ENCODE measurements around the gene PCOLCE2. TPM values are rescaled to one million over a fixed set of nuclear protein-coding genes. Genes with fewer than 3 reads are reported as not detected.

PCOLCE2 gene
- total RNA-seq: under 1 TPM; 0.21 to 0.57 (median 0.43) TPM

GRCh38 chr3:142888481-142889211 lies at the start of gene PCOLCE2:
Gene PCOLCE2 (minus strand): TSS chr3:142889083. CDS start chr3:142888896, 187 bp downstream.
- Mint-ChIP-seq H3K9me3 (no peaks in the 10 kb centered on the region), H3K4me1 (ENCODE audit: low read depth) (peaks cover 8% of the 10 kb centered on the region), H3K36me3 (ENCODE audit: insufficient read depth) (no peaks in the 10 kb centered on the region), H3K4me3 (peak within 1 kb of the TSS; percentile 43), H3K27me3 (ENCODE audit: low read depth) (peaks cover 54% of the 10 kb centered on the region)
- DNase-seq: no peak
- ATAC-seq: peak; percentile 78 to 82

GRCh38 chr3:142935963-142936362 lies 47.1 kb upstream of the PCOLCE2 start:
- no peak overlapping the region for H3K4me3 Mint-ChIP-seq
- H3K9me3 Mint-ChIP-seq: no peaks in the 10 kb centered on the region
- ATAC-seq: no peak
- no peak for DNase-seq
- no peaks in the 10 kb centered on the region for H3K4me1 Mint-ChIP-seq (ENCODE audit: low read depth)
- peaks cover 5% of the 10 kb centered on the region for H3K27me3 Mint-ChIP-seq (ENCODE audit: low read depth)
- no peaks in the 10 kb centered on the region for H3K36me3 Mint-ChIP-seq (ENCODE audit: insufficient read depth)

- no peak overlapping the region for H3K4me3 Mint-ChIP-seq
- DNase-seq (no peak), ATAC-seq (no peak)
- H3K4me1 Mint-ChIP-seq (ENCODE audit: low read depth): no peaks in the 10 kb centered on the region
- peaks cover 5% of the 10 kb centered on the region for H3K27me3 Mint-ChIP-seq (ENCODE audit: low read depth)
- H3K36me3 Mint-ChIP-seq (ENCODE audit: insufficient read depth): no peaks in the 10 kb centered on the region
- no peaks in the 10 kb centered on the region for H3K9me3 Mint-ChIP-seq
Measured at GRCh38 chr3:142934887-142935269, 46.0 kb upstream of the PCOLCE2 start.

- H3K27me3 Mint-ChIP-seq (ENCODE audit: low read depth): peaks cover 5% of the 10 kb centered on the region
- DNase-seq: no peak
- H3K4me3 Mint-ChIP-seq: no peak overlapping the region
- ATAC-seq: no peak
- H3K4me1 Mint-ChIP-seq (ENCODE audit: low read depth): no peaks in the 10 kb centered on the region
- no peaks in the 10 kb centered on the region for H3K9me3 Mint-ChIP-seq
- H3K36me3 Mint-ChIP-seq (ENCODE audit: insufficient read depth): no peaks in the 10 kb centered on the region
Measured at GRCh38 chr3:142934128-142934886, 45.4 kb upstream of the PCOLCE2 start.

GRCh38 chr3:142931222-142931621 lies 42.3 kb upstream of the PCOLCE2 start:
- ATAC-seq: peak in 1 of 2 donors; percentile 75
- no peaks in the 10 kb centered on the region for H3K4me1 Mint-ChIP-seq (ENCODE audit: low read depth)
- no peaks in the 10 kb centered on the region for H3K36me3 Mint-ChIP-seq (ENCODE audit: insufficient read depth)

GRCh38 chr3:142930463-142930862 lies 41.6 kb upstream of the PCOLCE2 start:
- H3K36me3 Mint-ChIP-seq (ENCODE audit: insufficient read depth): no peaks in the 10 kb centered on the region
- ATAC-seq: no peak
- DNase-seq: no peak
- H3K27me3 Mint-ChIP-seq (ENCODE audit: low read depth): peaks cover 7% of the 10 kb centered on the region
- H3K9me3 Mint-ChIP-seq: no peaks in the 10 kb centered on the region
- H3K4me1 Mint-ChIP-seq (ENCODE audit: low read depth): no peaks in the 10 kb centered on the region
- no peak overlapping the region for H3K4me3 Mint-ChIP-seq

More at GRCh38 chr3:142931222-142931621, 42.3 kb upstream of the PCOLCE2 start:
- DNase-seq: no peak
- Mint-ChIP-seq H3K4me3 (no peak overlapping the region), H3K27me3 (ENCODE audit: low read depth) (peaks cover 3% of the 10 kb centered on the region), H3K9me3 (no peaks in the 10 kb centered on the region)

GRCh38 chr3:142929890-142930289 lies 41.0 kb upstream of the PCOLCE2 start:
- ATAC-seq: no peak
- Mint-ChIP-seq H3K27me3 (ENCODE audit: low read depth) (peaks cover 12% of the 10 kb centered on the region), H3K4me1 (ENCODE audit: low read depth) (no peaks in the 10 kb centered on the region), H3K4me3 (no peak overlapping the region), H3K9me3 (no peaks in the 10 kb centered on the region), H3K36me3 (ENCODE audit: insufficient read depth) (no peaks in the 10 kb centered on the region)
- DNase-seq: no peak

GRCh38 chr3:142929109-142929508 lies 40.2 kb upstream of the PCOLCE2 start:
- H3K4me1 Mint-ChIP-seq (ENCODE audit: low read depth): no peaks in the 10 kb centered on the region
- no peaks in the 10 kb centered on the region for H3K9me3 Mint-ChIP-seq
- no peak overlapping the region for H3K4me3 Mint-ChIP-seq
- ATAC-seq (peak in 1 of 2 donors; percentile 56), DNase-seq (no peak)
- no peaks in the 10 kb centered on the region for H3K36me3 Mint-ChIP-seq (ENCODE audit: insufficient read depth)
- H3K27me3 Mint-ChIP-seq (ENCODE audit: low read depth): peaks cover 18% of the 10 kb centered on the region

- no peaks in the 10 kb centered on the region for H3K4me1 Mint-ChIP-seq (ENCODE audit: low read depth)
- no peaks in the 10 kb centered on the region for H3K36me3 Mint-ChIP-seq (ENCODE audit: insufficient read depth)
- ATAC-seq (no peak), DNase-seq (no peak)
- no peaks in the 10 kb centered on the region for H3K9me3 Mint-ChIP-seq
- H3K27me3 Mint-ChIP-seq (ENCODE audit: low read depth): peaks cover 28% of the 10 kb centered on the region
- H3K4me3 Mint-ChIP-seq: no peak overlapping the region
Measured at GRCh38 chr3:142926368-142926944, 37.6 kb upstream of the PCOLCE2 start.

GRCh38 chr3:142925140-142925539 lies 36.3 kb upstream of the PCOLCE2 start:
- ATAC-seq: no peak
- no peaks in the 10 kb centered on the region for H3K4me1 Mint-ChIP-seq (ENCODE audit: low read depth)
- DNase-seq: no peak
- no peaks in the 10 kb centered on the region for H3K9me3 Mint-ChIP-seq
- no peaks in the 10 kb centered on the region for H3K36me3 Mint-ChIP-seq (ENCODE audit: insufficient read depth)
- no peak overlapping the region for H3K4me3 Mint-ChIP-seq
- peaks cover 28% of the 10 kb centered on the region for H3K27me3 Mint-ChIP-seq (ENCODE audit: low read depth)

- no peaks in the 10 kb centered on the region for H3K9me3 Mint-ChIP-seq
Measured at GRCh38 chr3:142923694-142924093, 34.8 kb upstream of the PCOLCE2 start.

GRCh38 chr3:142916605-142917004 lies 27.7 kb upstream of the PCOLCE2 start:
- Mint-ChIP-seq H3K4me1 (ENCODE audit: low read depth) (peaks cover 1% of the 10 kb centered on the region), H3K4me3 (no peak overlapping the region), H3K36me3 (ENCODE audit: insufficient read depth) (no peaks in the 10 kb centered on the region), H3K27me3 (ENCODE audit: low read depth) (peaks cover 4% of the 10 kb centered on the region), H3K9me3 (no peaks in the 10 kb centered on the region)
- DNase-seq: no peak
- ATAC-seq: no peak

More at GRCh38 chr3:142923694-142924093, 34.8 kb upstream of the PCOLCE2 start:
- H3K4me1 Mint-ChIP-seq (ENCODE audit: low read depth): no peaks in the 10 kb centered on the region
- H3K36me3 Mint-ChIP-seq (ENCODE audit: insufficient read depth): no peaks in the 10 kb centered on the region
- DNase-seq (no peak), ATAC-seq (no peak)
- peaks cover 28% of the 10 kb centered on the region for H3K27me3 Mint-ChIP-seq (ENCODE audit: low read depth)
- no peak overlapping the region for H3K4me3 Mint-ChIP-seq

GRCh38 chr3:142915636-142916035 lies 26.8 kb upstream of the PCOLCE2 start:
- no peak for DNase-seq
- Mint-ChIP-seq H3K27me3 (ENCODE audit: low read depth) (peaks cover 4% of the 10 kb centered on the region), H3K36me3 (ENCODE audit: insufficient read depth) (no peaks in the 10 kb centered on the region), H3K4me1 (ENCODE audit: low read depth) (peaks cover 1% of the 10 kb centered on the region), H3K9me3 (no peaks in the 10 kb centered on the region), H3K4me3 (no peak overlapping the region)
- no peak for ATAC-seq

GRCh38 chr3:142914286-142914811 lies 25.5 kb upstream of the PCOLCE2 start:
- no peak for ATAC-seq
- H3K4me3 Mint-ChIP-seq: no peak overlapping the region
- H3K36me3 Mint-ChIP-seq (ENCODE audit: insufficient read depth): no peaks in the 10 kb centered on the region
- peaks cover 5% of the 10 kb centered on the region for H3K27me3 Mint-ChIP-seq (ENCODE audit: low read depth)
- peaks cover 1% of the 10 kb centered on the region for H3K4me1 Mint-ChIP-seq (ENCODE audit: low read depth)
- no peaks in the 10 kb centered on the region for H3K9me3 Mint-ChIP-seq
- no peak for DNase-seq
